ENCODE measurements around the gene AKAP1. TPM values are rescaled to one million over a fixed set of nuclear protein-coding genes. Genes with fewer than 3 reads are reported as not detected.

The AKAP1 gene, protein sequence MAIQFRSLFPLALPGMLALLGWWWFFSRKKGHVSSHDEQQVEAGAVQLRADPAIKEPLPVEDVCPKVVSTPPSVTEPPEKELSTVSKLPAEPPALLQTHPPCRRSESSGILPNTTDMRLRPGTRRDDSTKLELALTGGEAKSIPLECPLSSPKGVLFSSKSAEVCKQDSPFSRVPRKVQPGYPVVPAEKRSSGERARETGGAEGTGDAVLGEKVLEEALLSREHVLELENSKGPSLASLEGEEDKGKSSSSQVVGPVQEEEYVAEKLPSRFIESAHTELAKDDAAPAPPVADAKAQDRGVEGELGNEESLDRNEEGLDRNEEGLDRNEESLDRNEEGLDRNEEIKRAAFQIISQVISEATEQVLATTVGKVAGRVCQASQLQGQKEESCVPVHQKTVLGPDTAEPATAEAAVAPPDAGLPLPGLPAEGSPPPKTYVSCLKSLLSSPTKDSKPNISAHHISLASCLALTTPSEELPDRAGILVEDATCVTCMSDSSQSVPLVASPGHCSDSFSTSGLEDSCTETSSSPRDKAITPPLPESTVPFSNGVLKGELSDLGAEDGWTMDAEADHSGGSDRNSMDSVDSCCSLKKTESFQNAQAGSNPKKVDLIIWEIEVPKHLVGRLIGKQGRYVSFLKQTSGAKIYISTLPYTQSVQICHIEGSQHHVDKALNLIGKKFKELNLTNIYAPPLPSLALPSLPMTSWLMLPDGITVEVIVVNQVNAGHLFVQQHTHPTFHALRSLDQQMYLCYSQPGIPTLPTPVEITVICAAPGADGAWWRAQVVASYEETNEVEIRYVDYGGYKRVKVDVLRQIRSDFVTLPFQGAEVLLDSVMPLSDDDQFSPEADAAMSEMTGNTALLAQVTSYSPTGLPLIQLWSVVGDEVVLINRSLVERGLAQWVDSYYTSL
- total RNA-seq (2021) (29.8 and 34.9 TPM in 2 replicates), Bru-seq, nascent RNA (percentile 64 among the genes with signal in this experiment), BruChase-seq, experiment 1, labeled RNA remaining after a 2-hour chase (percentile 67 among the genes with signal in this experiment), BruChase-seq, experiment 2, labeled RNA remaining after a 6-hour chase (percentile 78 among the genes with signal in this experiment)
- long read RNA-seq, transcript AKAP1-202 (11 exons, 3,970 nt), result major isoform, 49 of 67 reads
- long read RNA-seq, partial matches to known transcripts, result 5 of 67 reads
- long read RNA-seq, other reads (novel, unspliced or antisense), result 12 of 67 reads

DNA sequence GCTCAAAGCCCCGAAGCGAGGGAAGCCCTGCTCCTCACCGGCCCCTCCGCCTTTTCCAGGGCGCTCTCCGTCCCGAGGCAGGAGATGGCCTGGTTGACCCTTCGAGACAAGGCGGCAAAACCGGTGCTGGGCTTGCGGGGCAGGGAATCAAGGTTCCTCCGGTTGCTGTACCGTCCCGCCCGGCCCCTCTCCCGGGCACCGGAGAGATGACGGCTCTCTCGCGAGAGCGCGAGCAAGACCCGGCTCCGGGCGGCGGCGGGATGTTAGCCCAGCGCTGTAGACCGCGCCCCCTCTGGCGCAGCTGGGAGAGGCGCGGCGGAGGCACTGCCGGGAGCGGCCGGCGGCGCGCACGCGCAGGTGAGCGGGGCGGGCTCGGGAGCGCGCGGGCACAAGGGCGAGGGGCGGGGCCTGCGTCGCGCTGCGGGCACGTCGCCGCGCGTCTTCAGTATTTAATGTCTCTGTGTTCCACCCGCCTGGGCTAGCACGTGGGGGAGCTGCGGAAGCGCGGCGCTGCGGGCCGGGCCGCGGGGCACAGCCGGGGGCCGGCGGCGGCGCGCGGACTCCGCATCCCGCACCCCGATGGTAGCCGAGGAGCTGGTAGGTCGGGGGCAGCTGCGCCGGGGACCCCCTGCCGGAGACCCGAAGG, at the start of gene AKAP1:
TSS of gene AKAP1 (plus strand) at position 445 of the 646 bp plus-strand sequence. CDS start 20,219 bp downstream, outside the sequence.
- H4K20me1 ChIP-seq (ENCODE audit: insufficient read depth), result peaks cover 26% of the 10 kb centered on the region
- TF ChIP-seq CTCF (conservative IDR thresholded peaks at IDR 0.05) (peak; percentile 40; the same call in 1 of the 2 replicates), EZH2 (IDR thresholded peaks at IDR 0.05; ENCODE audit: low read depth) (no peak)
- H3K27me3 ChIP-seq (ENCODE audit: insufficient read depth, low read depth), result no peaks in the 10 kb centered on the region
- H3K4me2 ChIP-seq, result peak within 1 kb of the TSS; percentile 97
- CTCF ChIA-PET, result interaction anchor here (0.6 to 1.0 kb wide), 2 partner anchors 37 to 75 kb away, joined by 3 read pairs; no protein-coding TSS in a partner anchor
- peak within 1 kb of the TSS; percentile 99 for H2AFZ ChIP-seq
- peaks cover 28% of the 10 kb centered on the region for H3K4me1 ChIP-seq (replicated peaks; ENCODE audit: insufficient read depth)
- DNase-seq, result peak; percentile 86 to 97
- H3K9me2 ChIP-seq (ENCODE audit: insufficient read depth), result no peaks in the 10 kb centered on the region
- H3K27ac ChIP-seq, result peak within 1 kb of the TSS; percentile 64
- intact Hi-C loops (cut with micrococcal nuclease; ENCODE audit: unreplicated experiment), result loop anchor here (10.0 kb wide), 1 partner anchor 390 kb away; no protein-coding TSS in a partner anchor
- H3K79me2 ChIP-seq (ENCODE audit: low read depth), result peaks cover 52% of the 10 kb centered on the region
- peak within 1 kb of the TSS; percentile 91 for H3K4me3 ChIP-seq
- no peaks in the 10 kb centered on the region for H3K9me3 ChIP-seq (ENCODE audit: insufficient read depth, low read depth)
- H3K36me3 ChIP-seq (ENCODE audit: low read depth), result no peaks in the 10 kb centered on the region
- no TSS peak for BruUV-seq (replicated peaks)
- H3F3A ChIP-seq (ENCODE audit: insufficient read depth, low read depth), result peaks cover 11% of the 10 kb centered on the region; the same call in 1 of the 2 replicates
- POLR2A ChIA-PET (ENCODE audit: unreplicated experiment), result no interaction called here

DNA sequence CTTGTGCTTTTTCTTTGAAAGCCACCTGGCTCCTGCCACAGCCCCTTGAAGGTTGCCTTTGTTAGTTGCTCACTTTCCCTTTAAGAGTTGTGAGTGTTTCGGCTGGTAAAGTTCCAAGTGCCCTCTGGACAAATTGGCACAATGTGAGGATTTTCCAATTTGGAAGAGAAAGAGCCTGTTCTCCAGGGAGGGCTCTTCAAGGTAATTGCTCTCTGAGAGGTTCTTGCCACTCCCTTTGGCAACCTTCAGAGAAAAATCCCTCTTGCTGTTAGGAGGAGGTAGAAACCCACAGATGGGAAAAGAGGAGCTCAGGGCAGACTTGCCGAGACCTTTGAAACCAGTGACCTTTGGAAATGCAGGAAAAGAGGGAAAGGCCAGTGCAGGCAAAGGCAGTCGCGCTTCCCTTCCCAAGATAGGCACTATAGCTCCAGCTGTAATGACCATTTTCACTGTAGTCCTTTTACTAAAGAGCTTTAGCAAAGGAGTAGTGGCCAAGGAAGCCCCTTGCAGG, 49.0 kb upstream of the AKAP1 start:
- no peak overlapping the region; the same call in 1 of the 2 replicates for H3K4me3 ChIP-seq
- BruUV-seq (replicated peaks), result no TSS peak
- intact Hi-C loops (cut with micrococcal nuclease; ENCODE audit: unreplicated experiment), result no loop called here
- peak in 1 of 2 experiments; percentile 74 for DNase-seq
- peaks cover 21% of the 10 kb centered on the region for H3F3A ChIP-seq (ENCODE audit: insufficient read depth, low read depth)
- POLR2A ChIA-PET (ENCODE audit: unreplicated experiment), result no interaction called here
- no peaks in the 10 kb centered on the region for H3K27me3 ChIP-seq (ENCODE audit: insufficient read depth, low read depth)
- H3K4me1 ChIP-seq (replicated peaks; ENCODE audit: insufficient read depth), result peaks cover 61% of the 10 kb centered on the region
- CTCF ChIA-PET, result no interaction called here
- H3K9me2 ChIP-seq (ENCODE audit: insufficient read depth), result no peaks in the 10 kb centered on the region
- no peaks in the 10 kb centered on the region for H4K20me1 ChIP-seq (ENCODE audit: insufficient read depth)
- H3K36me3 ChIP-seq (ENCODE audit: low read depth), result no peaks in the 10 kb centered on the region
- H3K79me2 ChIP-seq (ENCODE audit: low read depth), result no peaks in the 10 kb centered on the region
- H3K9me3 ChIP-seq (ENCODE audit: insufficient read depth, low read depth), result no peaks in the 10 kb centered on the region
- TF ChIP-seq CTCF (conservative IDR thresholded peaks at IDR 0.05), result no peak
- TF ChIP-seq EZH2 (IDR thresholded peaks at IDR 0.05; ENCODE audit: low read depth), result no peak
- peak overlapping the region; percentile 24 for H2AFZ ChIP-seq
- H3K4me2 ChIP-seq, result peak overlapping the region; percentile 71
- peak overlapping the region; percentile 15; the same call in 1 of the 2 replicates for H3K27ac ChIP-seq

Data from PC-9 (cell line).